ENCODE results near the gene GRAMD1C.

DNA sequence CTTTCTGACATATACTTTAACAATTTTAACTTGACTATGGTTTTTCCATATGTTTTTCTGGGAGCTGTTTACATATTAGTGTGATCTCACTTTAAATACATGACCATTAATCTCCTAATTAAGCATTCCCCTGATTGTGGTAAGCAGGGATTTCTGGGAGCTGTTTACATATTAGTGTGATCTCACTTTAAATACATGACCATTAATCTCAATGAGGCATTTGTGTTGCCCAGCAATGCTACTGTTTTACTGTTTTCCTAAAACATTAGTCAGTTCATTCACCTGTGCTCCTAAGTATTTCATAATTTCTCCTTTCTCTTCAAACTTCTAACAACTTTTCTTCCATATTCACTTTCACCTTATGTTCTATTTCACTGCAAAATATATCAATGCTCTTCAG lies 3.6 kb upstream of the GRAMD1C start:
- TF ChIP-seq, protein P1, sequence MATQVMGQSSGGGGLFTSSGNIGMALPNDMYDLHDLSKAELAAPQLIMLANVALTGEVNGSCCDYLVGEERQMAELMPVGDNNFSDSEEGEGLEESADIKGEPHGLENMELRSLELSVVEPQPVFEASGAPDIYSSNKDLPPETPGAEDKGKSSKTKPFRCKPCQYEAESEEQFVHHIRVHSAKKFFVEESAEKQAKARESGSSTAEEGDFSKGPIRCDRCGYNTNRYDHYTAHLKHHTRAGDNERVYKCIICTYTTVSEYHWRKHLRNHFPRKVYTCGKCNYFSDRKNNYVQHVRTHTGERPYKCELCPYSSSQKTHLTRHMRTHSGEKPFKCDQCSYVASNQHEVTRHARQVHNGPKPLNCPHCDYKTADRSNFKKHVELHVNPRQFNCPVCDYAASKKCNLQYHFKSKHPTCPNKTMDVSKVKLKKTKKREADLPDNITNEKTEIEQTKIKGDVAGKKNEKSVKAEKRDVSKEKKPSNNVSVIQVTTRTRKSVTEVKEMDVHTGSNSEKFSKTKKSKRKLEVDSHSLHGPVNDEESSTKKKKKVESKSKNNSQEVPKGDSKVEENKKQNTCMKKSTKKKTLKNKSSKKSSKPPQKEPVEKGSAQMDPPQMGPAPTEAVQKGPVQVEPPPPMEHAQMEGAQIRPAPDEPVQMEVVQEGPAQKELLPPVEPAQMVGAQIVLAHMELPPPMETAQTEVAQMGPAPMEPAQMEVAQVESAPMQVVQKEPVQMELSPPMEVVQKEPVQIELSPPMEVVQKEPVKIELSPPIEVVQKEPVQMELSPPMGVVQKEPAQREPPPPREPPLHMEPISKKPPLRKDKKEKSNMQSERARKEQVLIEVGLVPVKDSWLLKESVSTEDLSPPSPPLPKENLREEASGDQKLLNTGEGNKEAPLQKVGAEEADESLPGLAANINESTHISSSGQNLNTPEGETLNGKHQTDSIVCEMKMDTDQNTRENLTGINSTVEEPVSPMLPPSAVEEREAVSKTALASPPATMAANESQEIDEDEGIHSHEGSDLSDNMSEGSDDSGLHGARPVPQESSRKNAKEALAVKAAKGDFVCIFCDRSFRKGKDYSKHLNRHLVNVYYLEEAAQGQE (IDR thresholded peaks at IDR 0.05; ENCODE audit: insufficient replicate concordance, low read depth), result no peak
- no peak for TF ChIP-seq POLR2AphosphoS5 (IDR thresholded peaks at IDR 0.05; ENCODE audit: low read depth)

Data from HL-60 (cell line).